Esophagus muscularis mucosa (tissue), 4 donors: ENCODE results near the gene AVEN.

Experiments
- CTCF ChIP-seq, 3 experiments: fragments of 200-600 bp in 2 of 3; fragments of 450-650 bp in 1 of 3; sonication (generic) in 2 of 3; IDR thresholded peaks; one replicate each; pipeline ENCODE4 v1.5.1; 2017 to 2019; ENCODE audit warnings: antibody characterized with exemption in 3 of 3, mild to moderate bottlenecking in 2 of 3, moderate library complexity in 1 of 3
- EP300 ChIP-seq: sonication (generic); formaldehyde crosslinking; IDR thresholded peaks from one replicate; pipeline ENCODE4 v1.6.1; 2017; ENCODE audit warnings: antibody characterized with exemption
- POLR2A ChIP-seq: fragments of 450-650 bp; IDR thresholded peaks from one replicate; pipeline ENCODE4 v1.6.1; 2017; ENCODE audit warnings: antibody characterized with exemption, moderate library complexity, mild to moderate bottlenecking, low read depth
- POLR2AphosphoS5 ChIP-seq, 2 donors: sonication (generic); formaldehyde crosslinking; IDR thresholded peaks; one replicate each; pipeline ENCODE4 v1.6.1; 2017; ENCODE audit warnings: antibody characterized with exemption in 2 of 2

- no peak for TF ChIP-seq POLR2A
- TF ChIP-seq CTCF (IDR thresholded peaks at IDR 0.05), result no peak
- TF ChIP-seq EP300, result no peak
- TF ChIP-seq POLR2AphosphoS5 (IDR thresholded peaks at IDR 0.05), result no peak
Observed at GRCh38 chr15:34031987-34032760, 6.8 kb downstream of the AVEN start.
